ENCODE measurements around the gene ADM2.

DNA sequence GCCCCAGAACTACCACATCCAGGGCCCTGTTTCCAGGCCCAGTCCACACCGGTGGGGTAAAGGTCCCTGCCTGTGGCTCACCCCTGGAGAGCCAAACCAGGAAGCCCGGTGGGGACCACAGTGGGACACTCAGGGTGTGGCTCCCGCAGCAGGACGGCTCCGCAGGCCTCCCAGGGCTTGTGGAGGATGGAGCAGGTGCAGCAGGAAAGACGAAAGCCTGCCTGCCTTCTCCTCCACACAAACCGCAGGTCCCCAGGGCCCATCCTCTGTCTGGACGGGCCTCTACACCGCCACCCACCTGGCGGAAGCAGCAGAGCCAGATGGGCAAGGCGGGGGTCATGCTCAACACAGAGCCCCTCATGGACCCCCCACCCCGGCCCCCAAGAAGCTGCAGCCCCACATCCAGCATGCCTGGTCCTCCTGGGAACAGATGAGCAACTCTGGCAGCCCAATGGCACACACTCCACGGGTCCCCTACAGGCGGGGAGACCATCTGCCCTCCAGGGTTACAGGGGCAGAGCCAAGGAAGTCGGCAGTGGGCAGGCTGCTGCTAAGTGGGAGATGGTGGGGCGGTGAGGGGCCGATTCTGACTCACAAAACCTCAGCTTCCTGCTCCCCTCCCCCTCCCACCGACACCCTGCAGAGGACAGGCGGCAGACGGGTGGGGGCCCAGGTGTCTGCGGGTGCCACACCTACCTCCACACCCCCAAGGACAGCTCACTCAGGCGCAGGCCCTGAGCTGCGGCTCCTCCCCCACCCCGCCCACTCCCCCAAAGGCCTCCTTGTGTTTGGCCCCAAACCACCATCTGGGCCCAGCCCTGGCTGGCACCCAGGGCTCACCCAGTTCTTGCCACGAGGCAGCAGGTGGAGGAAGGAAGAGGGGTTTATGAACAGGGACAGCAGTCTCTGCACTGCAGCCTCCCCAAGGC, 11.7 kb upstream of the ADM2 start:
- TF ChIP-seq, protein P1, sequence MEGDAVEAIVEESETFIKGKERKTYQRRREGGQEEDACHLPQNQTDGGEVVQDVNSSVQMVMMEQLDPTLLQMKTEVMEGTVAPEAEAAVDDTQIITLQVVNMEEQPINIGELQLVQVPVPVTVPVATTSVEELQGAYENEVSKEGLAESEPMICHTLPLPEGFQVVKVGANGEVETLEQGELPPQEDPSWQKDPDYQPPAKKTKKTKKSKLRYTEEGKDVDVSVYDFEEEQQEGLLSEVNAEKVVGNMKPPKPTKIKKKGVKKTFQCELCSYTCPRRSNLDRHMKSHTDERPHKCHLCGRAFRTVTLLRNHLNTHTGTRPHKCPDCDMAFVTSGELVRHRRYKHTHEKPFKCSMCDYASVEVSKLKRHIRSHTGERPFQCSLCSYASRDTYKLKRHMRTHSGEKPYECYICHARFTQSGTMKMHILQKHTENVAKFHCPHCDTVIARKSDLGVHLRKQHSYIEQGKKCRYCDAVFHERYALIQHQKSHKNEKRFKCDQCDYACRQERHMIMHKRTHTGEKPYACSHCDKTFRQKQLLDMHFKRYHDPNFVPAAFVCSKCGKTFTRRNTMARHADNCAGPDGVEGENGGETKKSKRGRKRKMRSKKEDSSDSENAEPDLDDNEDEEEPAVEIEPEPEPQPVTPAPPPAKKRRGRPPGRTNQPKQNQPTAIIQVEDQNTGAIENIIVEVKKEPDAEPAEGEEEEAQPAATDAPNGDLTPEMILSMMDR (IDR thresholded peaks at IDR 0.05): no peak
- no peak for TF ChIP-seq POLR2A (IDR thresholded peaks at IDR 0.05)

Data from right lobe of liver (tissue), 4 donors.